HL-60 (cell line): ENCODE results near the gene CAMK1D.

ENCODE experiments used
- DNase-seq, 2 experiments: peaks; one replicate each; pipeline ENCODE4 v3.0.0-alpha.2; 2010 to 2020; ENCODE audit warnings: low read depth in 1 of 2, low spot score in 1 of 2
- H3K27ac ChIP-seq: fragments of 250-450 bp; sonication (Bioruptor Pico); replicated peaks from 2 replicates; pipeline ENCODE4 v1.5.1; 2020; ENCODE audit warnings: mild to moderate bottlenecking, moderate library complexity
- H3K27me3 ChIP-seq: fragments of 250-450 bp; sonication (Bioruptor Pico); 2 replicates; pipeline ENCODE4 v1.5.1; 2021; ENCODE audit warnings: mild to moderate bottlenecking, moderate library complexity; ENCODE audit not compliant: insufficient read depth, poor library complexity, severe bottlenecking
- H3K4me3 ChIP-seq: replicated peaks from 2 replicates; pipeline ENCODE4 v1.5.1; 2011; ENCODE audit warnings: mild to moderate bottlenecking, control low read depth, low read length; ENCODE audit not compliant: insufficient read depth
- GABPA ChIP-seq: IDR thresholded peaks from 2 replicates; pipeline ENCODE4 v1.6.1; 2012; ENCODE audit warnings: low read depth
- POLR2AphosphoS5 ChIP-seq: IDR thresholded peaks from 2 replicates; pipeline ENCODE4 v1.6.1; 2012; ENCODE audit warnings: low read depth
- SPI1 ChIP-seq: IDR thresholded peaks from 2 replicates; pipeline ENCODE4 v1.6.1; 2012; ENCODE audit warnings: low read depth, mild to moderate bottlenecking, borderline replicate concordance
- TF ChIP-seq, protein P1 (sequence below): IDR thresholded peaks from one replicate; pipeline ENCODE4 v1.5.1; 2011; ENCODE audit warnings: low read length, control low read depth, inconsistent platforms; ENCODE audit not compliant: insufficient read depth
- TF ChIP-seq, protein P2 (sequence below): IDR thresholded peaks from 2 replicates; pipeline ENCODE4 v1.6.1; 2012; ENCODE audit warnings: low read depth; ENCODE audit not compliant: insufficient replicate concordance

The CAMK1D gene

GRCh38 chr10:12834721-12835120 lies 485.4 kb downstream of the CAMK1D start:
- Histone ChIP-seq H3K27ac (no peak overlapping the region), H3K27me3 (no peaks in the 10 kb centered on the region), H3K4me3 (no peak overlapping the region)
- no peak for TF ChIP-seq SPI1
- TF ChIP-seq, protein P1, sequence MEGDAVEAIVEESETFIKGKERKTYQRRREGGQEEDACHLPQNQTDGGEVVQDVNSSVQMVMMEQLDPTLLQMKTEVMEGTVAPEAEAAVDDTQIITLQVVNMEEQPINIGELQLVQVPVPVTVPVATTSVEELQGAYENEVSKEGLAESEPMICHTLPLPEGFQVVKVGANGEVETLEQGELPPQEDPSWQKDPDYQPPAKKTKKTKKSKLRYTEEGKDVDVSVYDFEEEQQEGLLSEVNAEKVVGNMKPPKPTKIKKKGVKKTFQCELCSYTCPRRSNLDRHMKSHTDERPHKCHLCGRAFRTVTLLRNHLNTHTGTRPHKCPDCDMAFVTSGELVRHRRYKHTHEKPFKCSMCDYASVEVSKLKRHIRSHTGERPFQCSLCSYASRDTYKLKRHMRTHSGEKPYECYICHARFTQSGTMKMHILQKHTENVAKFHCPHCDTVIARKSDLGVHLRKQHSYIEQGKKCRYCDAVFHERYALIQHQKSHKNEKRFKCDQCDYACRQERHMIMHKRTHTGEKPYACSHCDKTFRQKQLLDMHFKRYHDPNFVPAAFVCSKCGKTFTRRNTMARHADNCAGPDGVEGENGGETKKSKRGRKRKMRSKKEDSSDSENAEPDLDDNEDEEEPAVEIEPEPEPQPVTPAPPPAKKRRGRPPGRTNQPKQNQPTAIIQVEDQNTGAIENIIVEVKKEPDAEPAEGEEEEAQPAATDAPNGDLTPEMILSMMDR, result no peak
- no peak for TF ChIP-seq GABPA
- TF ChIP-seq, protein P2, sequence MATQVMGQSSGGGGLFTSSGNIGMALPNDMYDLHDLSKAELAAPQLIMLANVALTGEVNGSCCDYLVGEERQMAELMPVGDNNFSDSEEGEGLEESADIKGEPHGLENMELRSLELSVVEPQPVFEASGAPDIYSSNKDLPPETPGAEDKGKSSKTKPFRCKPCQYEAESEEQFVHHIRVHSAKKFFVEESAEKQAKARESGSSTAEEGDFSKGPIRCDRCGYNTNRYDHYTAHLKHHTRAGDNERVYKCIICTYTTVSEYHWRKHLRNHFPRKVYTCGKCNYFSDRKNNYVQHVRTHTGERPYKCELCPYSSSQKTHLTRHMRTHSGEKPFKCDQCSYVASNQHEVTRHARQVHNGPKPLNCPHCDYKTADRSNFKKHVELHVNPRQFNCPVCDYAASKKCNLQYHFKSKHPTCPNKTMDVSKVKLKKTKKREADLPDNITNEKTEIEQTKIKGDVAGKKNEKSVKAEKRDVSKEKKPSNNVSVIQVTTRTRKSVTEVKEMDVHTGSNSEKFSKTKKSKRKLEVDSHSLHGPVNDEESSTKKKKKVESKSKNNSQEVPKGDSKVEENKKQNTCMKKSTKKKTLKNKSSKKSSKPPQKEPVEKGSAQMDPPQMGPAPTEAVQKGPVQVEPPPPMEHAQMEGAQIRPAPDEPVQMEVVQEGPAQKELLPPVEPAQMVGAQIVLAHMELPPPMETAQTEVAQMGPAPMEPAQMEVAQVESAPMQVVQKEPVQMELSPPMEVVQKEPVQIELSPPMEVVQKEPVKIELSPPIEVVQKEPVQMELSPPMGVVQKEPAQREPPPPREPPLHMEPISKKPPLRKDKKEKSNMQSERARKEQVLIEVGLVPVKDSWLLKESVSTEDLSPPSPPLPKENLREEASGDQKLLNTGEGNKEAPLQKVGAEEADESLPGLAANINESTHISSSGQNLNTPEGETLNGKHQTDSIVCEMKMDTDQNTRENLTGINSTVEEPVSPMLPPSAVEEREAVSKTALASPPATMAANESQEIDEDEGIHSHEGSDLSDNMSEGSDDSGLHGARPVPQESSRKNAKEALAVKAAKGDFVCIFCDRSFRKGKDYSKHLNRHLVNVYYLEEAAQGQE, result no peak
- no peak for TF ChIP-seq POLR2AphosphoS5
- no peak for DNase-seq

GRCh38 chr10:12835709-12836108 lies 486.4 kb downstream of the CAMK1D start:
- no peak overlapping the region for H3K27ac ChIP-seq

DNA sequence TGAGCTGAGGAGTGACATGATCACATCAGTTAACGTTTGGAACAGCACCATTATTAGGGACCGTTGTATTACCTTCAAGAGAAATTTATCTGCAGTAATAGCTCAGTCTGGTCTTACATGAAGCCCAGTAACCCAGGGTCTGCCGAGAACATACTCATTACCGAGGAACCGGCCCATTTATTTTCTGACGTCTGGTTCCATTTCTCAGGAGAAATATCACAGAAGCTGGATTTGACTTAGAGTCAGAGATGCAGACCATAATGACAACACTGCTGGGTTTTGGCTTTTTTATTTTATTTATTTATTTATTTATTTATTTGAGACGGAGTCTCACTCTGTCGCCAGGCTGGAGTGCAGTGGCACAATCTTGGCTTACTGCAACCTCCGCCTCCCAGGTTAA lies 489.0 kb downstream of the CAMK1D start:
- no peak overlapping the region for H3K4me3 ChIP-seq
- no peak for DNase-seq
- no peaks in the 10 kb centered on the region for H3K27me3 ChIP-seq
- TF ChIP-seq SPI1 (no peak), POLR2AphosphoS5 (no peak), GABPA (no peak)
- TF ChIP-seq, protein P1, result no peak
- TF ChIP-seq, protein P2, result no peak
- no peak overlapping the region for H3K27ac ChIP-seq

More at GRCh38 chr10:12835709-12836108, 486.4 kb downstream of the CAMK1D start:
- no peak for DNase-seq
- TF ChIP-seq GABPA (no peak), POLR2AphosphoS5 (no peak)
- TF ChIP-seq, protein P2, result no peak
- Histone ChIP-seq H3K27me3 (no peaks in the 10 kb centered on the region), H3K4me3 (no peak overlapping the region)
